Measurements from ENCODE around the gene DDI2. TPM values are rescaled to one million over a fixed set of nuclear protein-coding genes. Genes with fewer than 3 reads are reported as not detected.

Gene DDI2
- total and polyA plus RNA-seq, 2 experiments from 2014 or later, result 5.6 to 27.4 TPM

DNA sequence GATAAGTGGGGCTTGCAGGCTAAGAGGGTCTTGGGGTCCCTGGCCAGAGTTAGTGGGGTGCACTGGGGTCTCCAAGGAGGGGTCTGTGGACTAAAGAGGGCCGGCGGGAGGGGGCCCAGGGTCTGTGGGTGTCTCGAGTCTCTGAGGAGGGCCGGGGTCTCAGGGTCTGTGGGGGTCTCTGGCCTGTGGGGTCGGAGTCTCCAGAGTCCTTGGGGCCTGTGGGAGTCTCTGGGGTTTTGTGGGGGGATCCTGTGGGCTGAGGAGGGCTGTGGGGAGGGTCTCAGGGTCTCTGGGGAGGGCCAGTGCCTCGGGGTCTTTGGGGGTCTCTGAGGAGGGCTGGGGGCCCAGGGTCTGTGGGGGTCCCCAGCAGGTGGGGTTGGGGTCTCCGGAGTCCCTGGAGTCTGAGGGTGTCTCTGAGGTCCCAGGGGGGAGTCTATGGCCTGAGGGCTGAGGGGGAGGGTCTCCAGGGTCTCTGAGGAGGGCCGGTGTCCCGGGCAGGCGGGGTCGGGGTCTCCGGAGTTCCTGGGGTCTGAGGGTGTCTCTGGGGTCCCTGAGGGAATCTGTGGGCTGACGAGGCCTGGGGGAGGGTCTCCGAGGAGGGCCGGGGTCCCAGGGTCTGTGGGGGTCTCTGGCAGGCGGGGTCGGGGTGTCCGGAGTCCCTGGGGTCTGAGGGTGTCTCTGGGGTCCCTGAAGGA lies 66.2 kb downstream of the DDI2 start:
- no peak for TF ChIP-seq EZH2 (IDR thresholded peaks at IDR 0.05; ENCODE audit: borderline replicate concordance)
- TF ChIP-seq CTCF (IDR thresholded peaks at IDR 0.05; ENCODE audit: poor library complexity), result no peak
- no peak for TF ChIP-seq EZH2phosphoT487 (IDR thresholded peaks at IDR 0.05; ENCODE audit: low read depth, severe bottlenecking, unreplicated experiment)
- WGBS (ENCODE audit: low lambda C conversion rate, missing lambda C conversion rate), result 76% methylated on average over 12 of the region's 18 CpGs

DNA sequence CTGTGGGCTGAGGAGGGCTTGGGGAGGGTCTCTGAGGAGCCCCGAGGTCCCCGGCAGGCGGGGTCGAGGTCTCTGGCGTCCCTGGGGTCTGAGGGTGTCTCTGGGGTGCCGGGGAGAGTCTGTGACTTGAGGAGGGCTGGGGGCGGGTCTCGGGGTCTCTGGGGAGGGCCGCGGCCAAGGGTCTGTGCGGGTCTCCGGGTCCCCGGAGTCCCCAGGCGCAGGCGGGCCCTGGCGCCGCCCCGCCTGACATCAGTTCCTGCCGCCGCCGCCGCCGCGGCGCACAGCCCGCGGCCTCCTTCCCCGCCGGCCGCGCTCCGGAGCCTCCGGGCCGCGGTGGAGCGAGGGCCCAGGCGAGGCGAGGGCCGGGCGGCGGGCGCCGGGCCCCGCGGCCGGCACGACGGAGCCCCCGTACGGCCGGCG lies 66.8 kb downstream of the DDI2 start, which contains the start of gene PLEKHM2:
PLEKHM2 (plus strand) TSS at position 279 of the 420 bp plus-strand sequence. CDS start 239 bp downstream, outside the sequence.
- TF ChIP-seq EZH2phosphoT487 (IDR thresholded peaks at IDR 0.05; ENCODE audit: low read depth, severe bottlenecking, unreplicated experiment), result no peak
- 0% methylated on average over 29 of the region's 52 CpGs for WGBS (ENCODE audit: low lambda C conversion rate, missing lambda C conversion rate)
- H3K9me2 ChIP-seq (replicated peaks; ENCODE audit: insufficient read depth), result no peaks in the 10 kb centered on the region
- peak within 1 kb of the TSS; percentile 99 for H3K4me2 ChIP-seq
- peaks cover 21% of the 10 kb centered on the region for H4K20me1 ChIP-seq (ENCODE audit: insufficient read depth, poor library complexity, severe bottlenecking)
- H2AFZ ChIP-seq, result peak within 1 kb of the TSS; percentile 96
- no peaks in the 10 kb centered on the region for H3K27me3 ChIP-seq
- H3K79me2 ChIP-seq, result peaks cover 54% of the 10 kb centered on the region
- H3K27ac ChIP-seq, result peak within 1 kb of the TSS; percentile 99
- H3K4me1 ChIP-seq (ENCODE audit: insufficient read depth), result peaks cover 14% of the 10 kb centered on the region
- peak within 1 kb of the TSS; percentile 100 for H3K4me3 ChIP-seq
- peak; percentile 81 for DNase-seq (ENCODE audit: low spot score)
- H3K9me3 ChIP-seq (ENCODE audit: low read depth), result no peaks in the 10 kb centered on the region
- H3K36me3 ChIP-seq (replicated peaks; ENCODE audit: insufficient read depth, low read depth), result no peaks in the 10 kb centered on the region

More for the DNA sequence above, 66.2 kb downstream of the DDI2 start:
- Histone ChIP-seq H3K4me3 (peak overlapping the region; percentile 95), H2AFZ (peak overlapping the region; percentile 96), H3K79me2 (peaks cover 48% of the 10 kb centered on the region), H3K4me2 (peak overlapping the region; percentile 99), H3K9me2 (replicated peaks; ENCODE audit: insufficient read depth) (no peaks in the 10 kb centered on the region), H3K27me3 (no peaks in the 10 kb centered on the region), H3K36me3 (replicated peaks; ENCODE audit: insufficient read depth, low read depth) (no peaks in the 10 kb centered on the region), H3K27ac (peak overlapping the region; percentile 99), H4K20me1 (ENCODE audit: insufficient read depth, poor library complexity, severe bottlenecking) (peaks cover 21% of the 10 kb centered on the region), H3K4me1 (ENCODE audit: insufficient read depth) (peaks cover 14% of the 10 kb centered on the region), H3K9me3 (ENCODE audit: low read depth) (no peaks in the 10 kb centered on the region)
- DNase-seq (ENCODE audit: low spot score), result no peak

DNA sequence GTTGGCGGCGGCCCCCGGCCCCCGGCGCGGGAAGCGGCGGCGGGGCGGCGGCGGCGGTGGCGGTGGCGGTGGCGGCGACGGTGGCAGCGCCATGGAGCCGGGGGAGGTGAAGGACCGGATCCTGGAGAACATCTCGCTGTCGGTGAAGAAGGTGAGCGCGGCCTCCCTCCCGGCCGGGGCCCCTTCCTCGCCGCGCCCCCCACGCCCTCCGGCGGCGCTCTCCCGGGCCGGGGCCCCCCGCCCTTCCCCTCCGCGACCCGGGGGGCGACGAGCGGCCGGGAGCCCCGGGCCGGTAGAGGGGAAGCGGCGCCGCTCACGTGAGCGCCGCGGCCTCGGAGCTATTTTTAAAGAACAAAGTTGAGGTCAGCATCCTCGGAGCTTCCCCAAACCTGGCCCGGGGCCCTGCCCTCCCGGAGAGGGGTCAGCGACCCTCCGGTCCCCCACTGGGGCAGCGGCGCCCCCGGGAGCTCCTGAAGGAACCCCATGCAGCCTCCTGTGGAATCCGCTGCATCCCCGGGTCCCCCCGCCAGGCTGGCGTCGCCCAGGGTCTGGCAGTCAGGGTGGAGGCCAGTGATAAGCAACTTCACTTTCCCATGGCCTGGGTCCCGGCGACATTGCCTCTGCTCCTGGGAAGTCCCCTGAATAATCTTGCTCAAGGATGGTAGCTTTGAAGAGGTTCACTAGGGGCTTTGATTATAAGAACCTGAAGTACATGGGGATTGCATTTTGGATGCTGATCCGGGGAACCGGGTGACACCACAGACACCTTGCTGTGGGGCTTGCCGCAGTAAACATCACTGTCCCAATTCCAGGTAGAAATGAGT lies 67.4 kb downstream of the DDI2 start:
- WGBS (ENCODE audit: low lambda C conversion rate, missing lambda C conversion rate), result 2% methylated on average over 19 of the region's 72 CpGs
- peaks cover 60% of the 10 kb centered on the region for H3K79me2 ChIP-seq
- H3K36me3 ChIP-seq (replicated peaks; ENCODE audit: insufficient read depth, low read depth), result no peaks in the 10 kb centered on the region
- peak overlapping the region; percentile 84 for H3K4me2 ChIP-seq
- H4K20me1 ChIP-seq (ENCODE audit: insufficient read depth, poor library complexity, severe bottlenecking), result peaks cover 21% of the 10 kb centered on the region
- H3K9me3 ChIP-seq (ENCODE audit: low read depth), result no peaks in the 10 kb centered on the region
- H3K4me1 ChIP-seq (ENCODE audit: insufficient read depth), result peaks cover 14% of the 10 kb centered on the region
- H3K27me3 ChIP-seq, result no peaks in the 10 kb centered on the region
- peak overlapping the region; percentile 54 for H2AFZ ChIP-seq
- peak; percentile 50 for DNase-seq (ENCODE audit: low spot score)
- peak overlapping the region; percentile 95 for H3K27ac ChIP-seq
- peak overlapping the region; percentile 100 for H3K4me3 ChIP-seq
- no peaks in the 10 kb centered on the region for H3K9me2 ChIP-seq (replicated peaks; ENCODE audit: insufficient read depth)
- TF ChIP-seq EZH2 (IDR thresholded peaks at IDR 0.05; ENCODE audit: borderline replicate concordance) (no peak), EZH2phosphoT487 (IDR thresholded peaks at IDR 0.05; ENCODE audit: low read depth, severe bottlenecking, unreplicated experiment) (no peak), CTCF (IDR thresholded peaks at IDR 0.05; ENCODE audit: poor library complexity) (no peak)
